ENCODE measurements around the gene SLC22A1. TPM values are rescaled to one million over a fixed set of nuclear protein-coding genes. Genes with fewer than 3 reads are reported as not detected.

SLC22A1 gene
- total RNA-seq, 1 experiment from 2014 or later = 1.2 TPM

- Mint-ChIP-seq H3K36me3 (peaks cover 69% of the 10 kb centered on the region), H3K4me3 (no peak overlapping the region), H3K4me1 (no peaks in the 10 kb centered on the region), H3K9me3 (peaks cover 11% of the 10 kb centered on the region), H3K27ac (no peak overlapping the region), H3K27me3 (ENCODE audit: low read depth) (no peaks in the 10 kb centered on the region)
- CTCF ChIA-PET = no interaction called here
- POLR2A ChIA-PET = no interaction called here
- DNase-seq (ENCODE audit: low spot score) (no peak), ATAC-seq (no peak)
- no peak for TF ChIP-seq HMGA2 (CRISPR knock-in tag; IDR thresholded peaks at IDR 0.05)
- no peak for TF ChIP-seq IRF2 (CRISPR knock-in tag; IDR thresholded peaks at IDR 0.05; ENCODE audit: borderline replicate concordance, low read depth)
- TF ChIP-seq JAZF1 (CRISPR knock-in tag; IDR thresholded peaks at IDR 0.05) = no peak
- TF ChIP-seq, protein P1, sequence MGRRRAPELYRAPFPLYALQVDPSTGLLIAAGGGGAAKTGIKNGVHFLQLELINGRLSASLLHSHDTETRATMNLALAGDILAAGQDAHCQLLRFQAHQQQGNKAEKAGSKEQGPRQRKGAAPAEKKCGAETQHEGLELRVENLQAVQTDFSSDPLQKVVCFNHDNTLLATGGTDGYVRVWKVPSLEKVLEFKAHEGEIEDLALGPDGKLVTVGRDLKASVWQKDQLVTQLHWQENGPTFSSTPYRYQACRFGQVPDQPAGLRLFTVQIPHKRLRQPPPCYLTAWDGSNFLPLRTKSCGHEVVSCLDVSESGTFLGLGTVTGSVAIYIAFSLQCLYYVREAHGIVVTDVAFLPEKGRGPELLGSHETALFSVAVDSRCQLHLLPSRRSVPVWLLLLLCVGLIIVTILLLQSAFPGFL (CRISPR knock-in tag; IDR thresholded peaks at IDR 0.05; ENCODE audit: borderline replicate concordance) = no peak
- no peak for TF ChIP-seq NR2C2 (CRISPR knock-in tag; IDR thresholded peaks at IDR 0.05)
Observed at GRCh38 chr6:160076009-160076408, 45.6 kb upstream of the SLC22A1 start.

- peaks cover 74% of the 10 kb centered on the region for H3K36me3 Mint-ChIP-seq
Observed at GRCh38 chr6:160077024-160077423, 44.6 kb upstream of the SLC22A1 start.

More at GRCh38 chr6:160077024-160077423, 44.6 kb upstream of the SLC22A1 start:
- no peak for DNase-seq (ENCODE audit: low spot score)
- ChIA-PET CTCF (no interaction called here), POLR2A (interaction anchor here (0.6 kb wide), 1 partner anchor 15 kb away, joined by 3 read pairs; no protein-coding TSS in a partner anchor)
- TF ChIP-seq CREM (CRISPR knock-in tag; IDR thresholded peaks at IDR 0.05) (no peak), TCF7 (CRISPR knock-in tag; IDR thresholded peaks at IDR 0.05; ENCODE audit: low read depth) (no peak), JAZF1 (CRISPR knock-in tag; IDR thresholded peaks at IDR 0.05) (no peak), ELF4 (CRISPR knock-in tag; IDR thresholded peaks at IDR 0.05; ENCODE audit: low read depth) (no peak), ZNF121 (CRISPR knock-in tag; IDR thresholded peaks at IDR 0.05) (no peak), TP53 (CRISPR knock-in tag; IDR thresholded peaks at IDR 0.05) (no peak), EMX1 (CRISPR knock-in tag; IDR thresholded peaks at IDR 0.05) (no peak), CREB1 (CRISPR knock-in tag; IDR thresholded peaks at IDR 0.05) (no peak), ZNF423 (CRISPR knock-in tag; IDR thresholded peaks at IDR 0.05) (no peak), SP1 (CRISPR knock-in tag; conservative IDR thresholded peaks at IDR 0.05) (no peak), NR2C2 (CRISPR knock-in tag; IDR thresholded peaks at IDR 0.05) (no peak), NR3C1 (CRISPR knock-in tag; conservative IDR thresholded peaks at IDR 0.05; ENCODE audit: low read depth) (no peak), ZNF425 (CRISPR knock-in tag; conservative IDR thresholded peaks at IDR 0.05) (no peak), AFF4 (CRISPR knock-in tag; IDR thresholded peaks at IDR 0.05; ENCODE audit: borderline replicate concordance) (no peak), ZNF671 (CRISPR knock-in tag; IDR thresholded peaks at IDR 0.05) (no peak), IRF2 (CRISPR knock-in tag; IDR thresholded peaks at IDR 0.05; ENCODE audit: borderline replicate concordance, low read depth) (no peak), KAT7 (CRISPR knock-in tag; IDR thresholded peaks at IDR 0.05; ENCODE audit: borderline replicate concordance) (no peak), ETV6 (CRISPR knock-in tag; IDR thresholded peaks at IDR 0.05) (no peak)
- TF ChIP-seq, protein P2, sequence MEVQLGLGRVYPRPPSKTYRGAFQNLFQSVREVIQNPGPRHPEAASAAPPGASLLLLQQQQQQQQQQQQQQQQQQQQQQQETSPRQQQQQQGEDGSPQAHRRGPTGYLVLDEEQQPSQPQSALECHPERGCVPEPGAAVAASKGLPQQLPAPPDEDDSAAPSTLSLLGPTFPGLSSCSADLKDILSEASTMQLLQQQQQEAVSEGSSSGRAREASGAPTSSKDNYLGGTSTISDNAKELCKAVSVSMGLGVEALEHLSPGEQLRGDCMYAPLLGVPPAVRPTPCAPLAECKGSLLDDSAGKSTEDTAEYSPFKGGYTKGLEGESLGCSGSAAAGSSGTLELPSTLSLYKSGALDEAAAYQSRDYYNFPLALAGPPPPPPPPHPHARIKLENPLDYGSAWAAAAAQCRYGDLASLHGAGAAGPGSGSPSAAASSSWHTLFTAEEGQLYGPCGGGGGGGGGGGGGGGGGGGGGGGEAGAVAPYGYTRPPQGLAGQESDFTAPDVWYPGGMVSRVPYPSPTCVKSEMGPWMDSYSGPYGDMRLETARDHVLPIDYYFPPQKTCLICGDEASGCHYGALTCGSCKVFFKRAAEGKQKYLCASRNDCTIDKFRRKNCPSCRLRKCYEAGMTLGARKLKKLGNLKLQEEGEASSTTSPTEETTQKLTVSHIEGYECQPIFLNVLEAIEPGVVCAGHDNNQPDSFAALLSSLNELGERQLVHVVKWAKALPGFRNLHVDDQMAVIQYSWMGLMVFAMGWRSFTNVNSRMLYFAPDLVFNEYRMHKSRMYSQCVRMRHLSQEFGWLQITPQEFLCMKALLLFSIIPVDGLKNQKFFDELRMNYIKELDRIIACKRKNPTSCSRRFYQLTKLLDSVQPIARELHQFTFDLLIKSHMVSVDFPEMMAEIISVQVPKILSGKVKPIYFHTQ (CRISPR knock-in tag; IDR thresholded peaks at IDR 0.05) = no peak
- TF ChIP-seq, protein P3, sequence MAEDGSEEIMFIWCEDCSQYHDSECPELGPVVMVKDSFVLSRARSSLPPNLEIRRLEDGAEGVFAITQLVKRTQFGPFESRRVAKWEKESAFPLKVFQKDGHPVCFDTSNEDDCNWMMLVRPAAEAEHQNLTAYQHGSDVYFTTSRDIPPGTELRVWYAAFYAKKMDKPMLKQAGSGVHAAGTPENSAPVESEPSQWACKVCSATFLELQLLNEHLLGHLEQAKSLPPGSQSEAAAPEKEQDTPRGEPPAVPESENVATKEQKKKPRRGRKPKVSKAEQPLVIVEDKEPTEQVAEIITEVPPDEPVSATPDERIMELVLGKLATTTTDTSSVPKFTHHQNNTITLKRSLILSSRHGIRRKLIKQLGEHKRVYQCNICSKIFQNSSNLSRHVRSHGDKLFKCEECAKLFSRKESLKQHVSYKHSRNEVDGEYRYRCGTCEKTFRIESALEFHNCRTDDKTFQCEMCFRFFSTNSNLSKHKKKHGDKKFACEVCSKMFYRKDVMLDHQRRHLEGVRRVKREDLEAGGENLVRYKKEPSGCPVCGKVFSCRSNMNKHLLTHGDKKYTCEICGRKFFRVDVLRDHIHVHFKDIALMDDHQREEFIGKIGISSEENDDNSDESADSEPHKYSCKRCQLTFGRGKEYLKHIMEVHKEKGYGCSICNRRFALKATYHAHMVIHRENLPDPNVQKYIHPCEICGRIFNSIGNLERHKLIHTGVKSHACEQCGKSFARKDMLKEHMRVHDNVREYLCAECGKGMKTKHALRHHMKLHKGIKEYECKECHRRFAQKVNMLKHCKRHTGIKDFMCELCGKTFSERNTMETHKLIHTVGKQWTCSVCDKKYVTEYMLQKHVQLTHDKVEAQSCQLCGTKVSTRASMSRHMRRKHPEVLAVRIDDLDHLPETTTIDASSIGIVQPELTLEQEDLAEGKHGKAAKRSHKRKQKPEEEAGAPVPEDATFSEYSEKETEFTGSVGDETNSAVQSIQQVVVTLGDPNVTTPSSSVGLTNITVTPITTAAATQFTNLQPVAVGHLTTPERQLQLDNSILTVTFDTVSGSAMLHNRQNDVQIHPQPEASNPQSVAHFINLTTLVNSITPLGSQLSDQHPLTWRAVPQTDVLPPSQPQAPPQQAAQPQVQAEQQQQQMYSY (CRISPR knock-in tag; IDR thresholded peaks at IDR 0.05) = no peak
- Mint-ChIP-seq H3K4me3 (no peak overlapping the region), H3K27me3 (ENCODE audit: low read depth) (no peaks in the 10 kb centered on the region), H3K9me3 (peaks cover 21% of the 10 kb centered on the region), H3K27ac (no peak overlapping the region), H3K4me1 (no peaks in the 10 kb centered on the region)
- no peak for ATAC-seq
